Fibroblast of pulmonary artery (primary cell): ENCODE results near the gene TMEM214.

ENCODE experiments used
- DNase-seq: peaks from one replicate; pipeline ENCODE4 v3.0.0-alpha.2; 2010; ENCODE audit warnings: low read depth
- H3K4me3 ChIP-seq: replicated peaks from 2 replicates; pipeline ENCODE4 v1.5.1; 2011; ENCODE audit warnings: low read depth, mild to moderate bottlenecking, control low read depth, low read length, moderate library complexity
- TF ChIP-seq, protein P1 (sequence below): IDR thresholded peaks from 2 replicates; pipeline ENCODE4 v1.5.1; 2011; ENCODE audit warnings: mild to moderate bottlenecking, control low read depth, low read length, inconsistent platforms; ENCODE audit errors: missing control alignments

Gene TMEM214

GRCh38 chr2:27001950-27002349 is 30.8 kb upstream of the TMEM214 start:
- H3K4me3 ChIP-seq = no peak overlapping the region
- TF ChIP-seq, protein P1, sequence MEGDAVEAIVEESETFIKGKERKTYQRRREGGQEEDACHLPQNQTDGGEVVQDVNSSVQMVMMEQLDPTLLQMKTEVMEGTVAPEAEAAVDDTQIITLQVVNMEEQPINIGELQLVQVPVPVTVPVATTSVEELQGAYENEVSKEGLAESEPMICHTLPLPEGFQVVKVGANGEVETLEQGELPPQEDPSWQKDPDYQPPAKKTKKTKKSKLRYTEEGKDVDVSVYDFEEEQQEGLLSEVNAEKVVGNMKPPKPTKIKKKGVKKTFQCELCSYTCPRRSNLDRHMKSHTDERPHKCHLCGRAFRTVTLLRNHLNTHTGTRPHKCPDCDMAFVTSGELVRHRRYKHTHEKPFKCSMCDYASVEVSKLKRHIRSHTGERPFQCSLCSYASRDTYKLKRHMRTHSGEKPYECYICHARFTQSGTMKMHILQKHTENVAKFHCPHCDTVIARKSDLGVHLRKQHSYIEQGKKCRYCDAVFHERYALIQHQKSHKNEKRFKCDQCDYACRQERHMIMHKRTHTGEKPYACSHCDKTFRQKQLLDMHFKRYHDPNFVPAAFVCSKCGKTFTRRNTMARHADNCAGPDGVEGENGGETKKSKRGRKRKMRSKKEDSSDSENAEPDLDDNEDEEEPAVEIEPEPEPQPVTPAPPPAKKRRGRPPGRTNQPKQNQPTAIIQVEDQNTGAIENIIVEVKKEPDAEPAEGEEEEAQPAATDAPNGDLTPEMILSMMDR = no peak
- DNase-seq = no peak

DNA sequence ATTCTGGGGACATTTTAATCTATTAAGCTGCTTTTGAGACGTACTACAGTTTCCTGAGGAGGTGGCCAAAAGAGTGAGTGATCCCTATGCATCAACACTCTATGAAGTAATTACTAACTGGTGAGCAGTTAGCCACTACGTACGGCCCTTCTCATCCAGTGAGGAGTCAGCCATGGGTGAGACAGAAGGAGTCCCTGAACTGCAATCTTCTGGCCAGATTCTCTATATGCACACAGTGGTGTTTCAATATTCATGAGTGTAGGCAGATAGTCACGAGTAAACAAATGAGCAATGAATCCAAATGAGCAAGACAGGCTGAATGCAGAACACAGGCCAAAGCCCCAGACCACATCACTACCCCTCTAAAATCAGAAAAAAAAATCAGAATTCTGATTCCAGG is 29.8 kb upstream of the TMEM214 start:
- TF ChIP-seq, protein P1 = no peak
- no peak for DNase-seq
- no peak overlapping the region for H3K4me3 ChIP-seq

- TF ChIP-seq, protein P1 = no peak
Measured at GRCh38 chr2:27003857-27004256, 28.9 kb upstream of the TMEM214 start.

DNA sequence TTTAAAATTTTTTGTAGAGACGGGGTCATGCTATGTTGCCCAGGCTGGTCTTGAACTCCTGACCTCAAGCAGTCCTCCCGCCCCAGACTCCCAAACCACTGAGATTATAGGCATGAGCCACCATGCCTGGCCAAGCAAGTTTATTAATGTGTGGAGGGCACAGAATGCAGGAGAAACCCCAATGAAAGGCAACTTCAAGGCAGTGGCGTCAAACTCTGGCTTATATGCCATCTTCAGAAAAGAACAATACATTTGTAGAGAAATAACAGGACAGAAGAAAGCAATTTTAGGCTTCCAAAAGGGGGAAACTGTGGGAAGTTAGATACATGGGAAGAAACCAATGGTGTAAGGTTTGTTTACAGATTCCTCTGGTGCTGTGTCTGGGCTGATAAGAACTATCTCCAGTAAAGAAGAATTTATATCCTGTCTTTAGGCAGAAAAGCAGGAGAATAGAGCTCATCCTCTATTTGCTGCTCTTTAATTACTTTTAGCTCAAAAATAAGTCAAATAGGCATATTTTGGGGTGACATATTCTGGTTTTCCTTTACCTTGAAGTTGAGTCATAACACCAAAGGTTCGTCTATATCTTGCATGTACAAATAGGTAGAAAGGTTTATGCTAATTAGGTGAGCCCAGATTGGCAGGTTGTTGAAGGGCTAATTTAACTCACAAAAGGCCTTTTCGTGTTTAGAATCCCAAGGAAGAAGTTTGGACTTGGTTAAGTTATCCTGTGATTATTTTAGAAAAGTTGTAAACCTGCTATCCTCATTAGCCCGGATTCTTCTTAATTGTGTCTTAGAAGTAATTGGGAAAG is 26.0 kb upstream of the TMEM214 start:
- TF ChIP-seq, protein P1 = no peak
- H3K4me3 ChIP-seq = no peak overlapping the region
- DNase-seq = no peak

More at GRCh38 chr2:27003857-27004256, 28.9 kb upstream of the TMEM214 start:
- peak; percentile 70 for DNase-seq
- no peak overlapping the region for H3K4me3 ChIP-seq

- DNase-seq = no peak
- H3K4me3 ChIP-seq = no peak overlapping the region
- TF ChIP-seq, protein P1 = no peak
Measured at GRCh38 chr2:27007416-27008374, 25.1 kb upstream of the TMEM214 start.

- no peak for DNase-seq
- TF ChIP-seq, protein P1 = no peak
- H3K4me3 ChIP-seq = no peak overlapping the region
Measured at GRCh38 chr2:27008678-27009077, 24.1 kb upstream of the TMEM214 start.
